AG09319 (cell line): ENCODE data around the gene VSX2.

Source experiments
- DNase-seq: peaks from one replicate; pipeline ENCODE4 v3.0.0-alpha.2; 2010; ENCODE audit warnings: low read depth; ENCODE audit errors: extremely low read depth
- CTCF ChIP-seq: IDR thresholded peaks from 2 replicates; pipeline ENCODE4 v1.5.1; 2011; ENCODE audit warnings: low read depth, mild to moderate bottlenecking, inconsistent platforms, low read length, moderate library complexity

Gene VSX2

GRCh38 chr14:74231784-74232183 is 7.5 kb upstream of the VSX2 start:
- TF ChIP-seq CTCF, result no peak

GRCh38 chr14:74235017-74235416 is 4.2 kb upstream of the VSX2 start:
- TF ChIP-seq CTCF, result no peak
- no peak for DNase-seq

More at GRCh38 chr14:74231784-74232183, 7.5 kb upstream of the VSX2 start:
- no peak for DNase-seq

- DNase-seq, result no peak
Observed at GRCh38 chr14:74237441-74237840, 1.8 kb upstream of the VSX2 start.

GRCh38 chr14:74239848-74240793 is 872 bp downstream of the VSX2 start:
- DNase-seq, result no peak
- no peak for TF ChIP-seq CTCF

More at GRCh38 chr14:74237441-74237840, 1.8 kb upstream of the VSX2 start:
- no peak for TF ChIP-seq CTCF

GRCh38 chr14:74240794-74241651 is 1.8 kb downstream of the VSX2 start:
- no peak for DNase-seq
- no peak for TF ChIP-seq CTCF

- TF ChIP-seq CTCF, result no peak
- DNase-seq, result no peak
Observed at GRCh38 chr14:74241652-74242017, 2.4 kb downstream of the VSX2 start.
